Superior temporal gyrus (tissue), 1 donor: ENCODE data around the gene OSGIN1.
"Not testable (repeated sequence)": the region's sequence is repeated elsewhere in the genome, so short reads cannot be mapped to it uniquely, and the experiment has no call there.

Experiments used
- DNase-seq: peaks from one replicate; pipeline ENCODE4 v3.0.0-alpha.2; 2016; ENCODE audit errors: extremely low spot score

OSGIN1 gene

DNA sequence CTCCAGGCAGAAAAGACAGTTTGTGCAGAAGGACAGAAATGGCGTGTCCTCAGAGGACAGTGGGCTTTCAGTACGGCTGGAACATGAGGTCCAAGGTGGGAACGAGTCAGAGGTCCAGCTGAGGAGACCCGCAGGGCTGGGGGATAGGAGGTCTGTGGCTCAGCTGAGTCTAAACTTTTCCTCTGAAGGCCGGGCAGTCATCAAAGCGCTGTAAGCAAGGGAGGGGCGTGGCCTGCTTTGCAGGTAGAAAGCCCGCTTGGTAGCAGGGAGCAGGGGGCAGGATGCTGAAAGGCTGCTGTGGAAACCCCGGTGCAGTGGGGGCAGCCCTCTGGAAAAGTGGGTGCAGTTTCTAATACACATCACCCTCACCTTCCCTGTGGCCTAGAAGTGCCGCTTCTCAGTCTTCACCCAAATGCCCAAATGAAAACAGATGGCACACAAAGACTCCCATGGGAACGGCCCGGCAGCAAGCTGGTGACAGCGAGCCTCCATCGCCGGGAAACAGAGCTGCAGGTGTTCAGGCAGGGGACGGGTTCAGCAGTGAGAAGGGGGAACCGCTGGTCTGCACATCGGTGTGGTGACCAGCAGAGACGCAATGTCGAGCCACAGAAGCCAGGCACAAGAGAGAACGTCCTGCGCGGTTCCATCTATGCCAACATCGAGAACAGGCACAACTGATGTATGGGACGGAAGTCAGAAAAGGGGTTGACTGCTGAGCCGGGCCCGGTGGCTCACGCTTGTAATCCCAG is 12.2 kb upstream of the OSGIN1 start:
- DNase-seq: no peak

DNA sequence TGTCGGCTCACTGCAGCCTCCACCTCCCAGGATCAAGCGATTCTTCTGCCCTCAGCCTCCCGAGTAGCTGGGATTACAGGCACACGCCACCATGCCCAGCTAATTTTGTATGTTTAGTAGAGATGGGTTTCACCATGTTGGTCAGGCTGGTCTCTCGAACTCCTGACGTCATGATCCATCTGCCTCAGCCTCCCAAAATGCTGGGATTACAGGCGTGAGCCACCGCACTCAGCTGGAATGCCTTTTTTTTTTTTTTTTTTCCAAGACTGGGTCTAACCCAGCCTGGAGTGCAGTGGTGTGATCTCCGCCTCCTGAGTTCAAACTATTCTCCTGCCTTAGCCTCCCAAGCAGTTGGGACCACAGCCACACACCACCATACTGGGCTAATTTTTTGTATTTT is 11.5 kb upstream of the OSGIN1 start:
- not testable (repeated sequence) for DNase-seq

DNA sequence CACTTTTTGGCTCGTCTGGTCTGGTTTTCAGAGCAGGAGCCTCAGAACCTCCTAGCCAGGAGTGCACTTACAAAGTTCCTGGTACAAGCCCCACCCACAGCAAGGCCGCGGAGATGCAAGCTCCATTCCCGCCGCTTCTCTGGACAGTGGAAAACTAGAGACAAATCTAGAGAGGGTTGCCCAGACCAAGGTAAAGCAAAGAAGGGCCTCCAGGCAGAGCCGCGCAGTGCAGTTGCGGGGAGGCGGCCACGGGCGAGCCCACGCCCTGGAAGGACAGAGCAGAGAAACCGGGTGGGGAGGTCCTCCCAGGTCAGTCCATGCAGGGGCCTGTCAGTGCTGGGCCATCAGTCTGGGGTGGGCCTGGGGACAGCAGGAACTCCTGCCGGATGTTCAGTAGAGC is 11.0 kb upstream of the OSGIN1 start:
- DNase-seq: no peak

DNA sequence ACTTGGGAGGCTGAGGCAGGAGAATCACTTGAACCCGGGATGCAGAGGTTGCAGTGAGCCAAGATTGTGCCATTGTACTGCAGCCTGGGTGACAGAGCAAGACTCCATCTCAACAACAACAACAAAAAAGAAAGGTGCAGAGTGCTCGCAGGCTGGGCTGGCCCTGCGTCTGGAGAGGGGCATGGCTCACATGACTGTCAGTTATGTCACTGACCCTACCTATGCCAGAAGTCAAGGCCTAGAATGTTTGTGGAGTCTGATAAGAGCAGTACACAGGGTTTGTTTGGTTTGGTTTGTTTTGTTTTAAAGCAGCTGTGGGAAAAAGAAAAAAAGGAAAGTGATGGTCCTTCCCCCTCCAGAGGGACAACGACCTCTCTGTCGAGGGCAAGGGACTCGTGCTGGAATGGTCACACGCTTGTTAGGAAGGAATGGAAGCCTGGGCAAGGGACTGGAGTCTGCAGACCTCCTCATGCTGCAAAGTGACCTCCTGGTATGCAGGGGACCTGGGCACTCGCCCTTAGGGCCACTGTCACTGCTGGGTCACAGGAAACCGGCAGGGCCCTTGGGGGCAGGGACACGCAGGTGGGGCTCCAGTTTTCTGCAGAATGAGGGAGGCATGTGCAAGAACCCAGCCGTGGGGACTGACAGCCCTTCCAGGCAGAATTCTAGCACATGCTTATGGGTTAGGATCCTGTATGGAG is 10.1 kb upstream of the OSGIN1 start:
- DNase-seq: no peak

DNA sequence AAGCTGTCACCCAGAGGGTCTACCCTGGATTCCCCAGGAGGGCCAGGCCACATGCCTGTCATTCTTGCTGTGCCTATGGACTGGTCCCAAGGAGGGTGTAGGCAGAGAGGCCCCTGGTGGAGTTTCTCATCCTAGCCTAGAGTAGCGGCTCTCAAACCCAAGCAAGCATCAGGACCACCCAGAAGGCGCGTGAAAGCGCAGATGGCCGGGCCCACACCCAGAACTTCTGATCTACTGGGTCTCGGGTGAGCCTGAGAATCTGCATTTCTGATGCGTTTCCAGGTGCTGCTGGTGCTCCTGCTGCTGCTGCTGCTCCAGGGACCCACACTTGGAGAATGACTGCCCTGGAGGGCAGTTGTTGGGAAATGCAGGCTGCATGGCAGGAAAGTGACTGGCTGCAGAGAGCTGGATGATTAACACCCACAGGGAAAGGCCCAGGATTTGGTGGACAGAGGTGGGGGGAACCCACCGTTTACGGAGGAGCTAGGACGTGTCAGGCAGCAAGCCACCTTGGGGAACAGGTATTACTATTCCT is 9.5 kb upstream of the OSGIN1 start:
- no peak for DNase-seq

DNA sequence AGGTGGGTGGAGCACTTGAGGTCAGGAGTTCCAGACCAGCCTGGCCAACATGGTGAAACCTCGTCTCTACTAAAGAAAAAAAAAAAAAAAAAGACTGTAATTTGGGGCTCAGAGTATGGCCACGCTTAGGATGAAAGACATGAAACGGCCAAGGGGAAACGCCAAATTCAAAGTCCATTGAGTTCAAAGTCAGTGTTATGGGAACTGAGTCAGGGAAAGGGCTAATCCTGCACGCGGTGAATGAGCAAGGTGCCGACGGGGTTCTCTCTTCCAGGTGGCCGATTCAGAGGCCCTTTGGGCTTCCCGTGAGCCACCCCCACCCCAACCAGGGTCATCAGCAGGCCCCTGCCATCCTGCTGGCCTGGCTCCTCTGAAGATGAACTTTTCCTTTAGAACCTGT is 7.5 kb upstream of the OSGIN1 start:
- DNase-seq: no peak

DNA sequence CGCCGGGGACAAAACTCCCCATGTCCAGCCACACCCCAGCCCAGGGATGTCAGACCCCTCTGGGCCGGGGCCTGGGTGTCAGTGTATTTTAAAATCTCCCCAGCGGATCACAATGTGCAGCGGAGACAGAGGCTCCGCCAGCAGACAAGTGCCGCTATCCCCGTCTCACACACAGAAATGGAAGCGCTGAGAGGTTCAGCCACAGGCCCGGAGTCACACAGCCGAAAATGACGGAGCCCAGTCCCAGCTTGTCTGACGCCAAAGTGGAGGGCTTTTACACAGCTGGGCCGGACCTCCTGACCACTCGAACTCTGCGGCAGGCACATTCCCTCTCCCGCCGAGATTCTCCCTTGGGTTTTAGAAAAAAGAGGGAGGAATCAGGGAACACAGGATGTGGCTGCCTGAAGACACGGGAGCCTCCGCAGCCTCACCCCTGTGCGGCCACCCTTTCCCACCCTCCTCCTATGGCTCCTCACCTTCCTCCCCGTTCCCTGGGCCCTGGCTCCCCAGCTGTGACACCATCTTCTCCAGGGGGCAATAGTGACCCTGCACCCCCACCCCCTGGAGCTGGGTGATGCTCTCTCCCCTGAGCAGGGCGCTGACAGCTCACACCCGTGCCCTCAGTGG is 6.8 kb upstream of the OSGIN1 start:
- no peak for DNase-seq

DNA sequence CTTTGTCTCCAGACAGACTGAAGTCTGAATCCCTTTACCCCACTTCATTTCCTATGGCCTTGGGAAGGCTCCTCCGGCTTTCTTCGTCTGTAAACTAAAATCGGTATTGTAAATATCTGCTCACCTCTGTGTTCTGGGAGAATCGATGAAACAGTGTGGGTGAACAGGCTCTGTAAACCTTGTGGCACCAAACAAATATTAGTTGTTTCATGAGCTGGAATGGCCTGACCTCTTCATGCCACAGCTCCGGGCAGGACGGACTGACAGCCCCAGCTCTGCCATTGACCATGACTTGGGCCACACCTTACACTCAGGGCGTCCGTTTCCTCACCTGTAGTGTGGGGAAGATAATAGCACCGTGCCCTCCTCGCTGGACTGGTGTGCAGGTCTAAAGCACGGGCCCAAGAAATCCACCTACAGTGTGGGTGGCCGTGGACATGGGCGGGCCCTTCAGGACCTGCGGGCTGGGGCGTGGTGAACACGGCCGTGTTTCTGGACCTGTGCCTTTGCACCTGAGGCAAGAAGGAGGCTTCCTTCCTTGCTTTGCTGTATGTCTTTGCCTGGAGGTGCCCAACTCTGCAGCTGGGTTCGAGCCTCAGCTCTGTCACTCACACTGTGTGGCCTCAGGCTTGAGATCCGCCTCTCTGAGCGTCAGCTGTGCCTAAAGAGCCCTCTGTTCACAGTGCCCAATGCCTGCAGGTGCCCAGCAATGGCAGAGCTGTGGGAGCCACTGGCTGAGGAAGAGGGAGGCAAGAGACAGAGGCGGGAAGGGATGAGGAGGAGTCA is 6.1 kb upstream of the OSGIN1 start:
- no peak for DNase-seq

DNA sequence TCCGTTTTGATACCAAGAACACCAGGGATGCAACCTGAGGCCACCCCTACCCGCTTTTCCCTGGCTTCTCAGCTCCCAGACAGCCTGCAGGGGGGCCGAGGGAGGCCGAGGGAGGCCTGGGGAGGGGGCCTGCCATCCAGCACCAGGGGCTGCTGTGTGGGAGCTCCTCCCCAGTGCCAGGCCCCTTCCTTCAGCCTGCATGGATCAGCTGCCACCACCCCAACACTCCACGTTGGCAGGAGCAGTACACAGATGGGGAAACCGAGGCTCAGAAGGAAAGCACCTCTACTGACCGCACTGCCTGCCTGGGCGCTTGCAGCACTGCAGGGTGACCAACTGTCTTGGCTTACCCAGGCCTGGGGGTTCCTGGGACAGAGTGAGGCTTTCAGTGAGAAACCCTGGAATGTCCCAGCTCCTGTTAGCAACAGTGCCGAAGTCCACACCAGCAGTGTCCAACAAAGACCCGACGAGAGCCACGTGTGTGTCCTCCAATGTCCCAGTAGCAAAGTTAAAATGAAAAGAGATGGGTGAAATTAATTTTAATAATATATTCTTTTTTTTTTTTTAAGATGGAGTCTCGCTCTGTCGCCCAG is 5.3 kb upstream of the OSGIN1 start:
- no peak for DNase-seq

DNA sequence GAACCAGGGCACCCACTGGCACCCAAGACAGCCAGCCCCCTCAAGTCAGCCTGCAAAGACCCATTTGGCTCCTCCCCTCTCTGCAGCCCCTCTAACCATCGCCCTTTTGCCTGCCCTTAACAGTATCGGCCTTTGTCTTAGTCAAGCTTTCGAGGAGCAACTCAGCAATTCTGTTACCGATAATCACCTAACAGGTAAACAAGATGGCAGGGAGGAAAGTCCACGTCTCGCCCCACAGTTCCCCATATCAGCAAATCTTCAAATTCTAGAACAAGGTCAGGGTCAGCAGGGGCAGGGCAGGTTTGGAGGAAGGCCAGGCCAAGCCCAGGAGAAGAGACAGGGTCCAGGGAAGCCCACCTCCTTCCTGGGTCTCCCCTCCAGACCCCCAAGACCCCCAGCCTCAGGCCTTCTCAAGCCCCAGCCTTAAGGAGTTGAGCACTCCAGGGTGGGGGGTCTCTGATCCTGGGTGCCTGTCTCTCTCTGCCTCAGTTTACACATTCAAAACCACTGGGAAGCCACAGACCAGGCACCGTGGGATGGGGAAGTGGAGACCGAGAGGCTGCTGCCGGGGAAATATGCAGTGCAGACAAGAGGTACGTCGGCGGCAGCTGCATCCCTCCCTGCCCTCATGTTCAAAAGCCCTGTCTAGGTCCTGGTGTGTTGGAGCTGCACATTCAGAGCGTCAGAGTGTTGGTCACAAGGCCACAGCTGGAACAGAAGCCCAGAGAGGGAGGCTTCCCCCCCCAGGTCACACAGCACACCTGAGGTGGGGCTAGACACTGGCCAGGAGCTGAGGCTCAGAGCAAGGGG is 3.9 kb upstream of the OSGIN1 start:
- DNase-seq: no peak

DNA sequence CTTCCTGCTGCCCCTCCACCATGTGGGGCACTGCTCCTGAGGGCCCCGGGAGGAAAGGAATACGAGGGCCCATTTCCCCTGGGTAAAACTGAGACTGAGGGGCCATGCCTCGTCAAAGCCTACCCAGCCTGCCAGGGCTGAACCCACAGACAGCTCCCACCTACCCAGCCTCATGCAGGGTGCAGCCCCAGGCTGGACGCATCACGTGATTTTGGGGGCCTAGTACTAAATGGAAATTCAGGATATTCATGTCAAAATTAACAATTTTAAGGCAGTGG is 3.4 kb upstream of the OSGIN1 start:
- DNase-seq: no peak

DNA sequence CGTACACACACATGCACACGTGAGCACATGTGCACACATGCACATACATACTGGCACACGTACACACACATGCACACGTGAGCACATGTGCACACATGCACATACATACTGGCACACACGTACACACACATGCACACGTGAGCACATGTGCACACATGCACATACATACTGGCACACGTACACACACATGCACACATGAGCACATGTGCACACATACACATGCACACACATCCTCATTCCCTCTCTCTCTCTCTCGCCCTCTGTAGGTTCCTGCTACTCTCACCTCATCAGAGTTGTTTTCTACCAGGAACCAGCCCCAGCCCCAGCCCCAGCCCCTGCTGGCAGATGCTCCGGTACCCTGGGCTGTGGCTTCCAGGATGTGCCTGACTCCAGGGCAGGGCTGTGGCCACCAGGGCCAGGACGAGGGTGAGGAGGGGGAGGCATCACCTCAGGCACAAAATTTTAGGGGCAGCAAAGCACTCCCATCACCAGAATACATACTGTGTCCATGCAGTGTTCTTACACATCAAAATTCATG is 2.1 kb upstream of the OSGIN1 start:
- DNase-seq: not testable (repeated sequence)

DNA sequence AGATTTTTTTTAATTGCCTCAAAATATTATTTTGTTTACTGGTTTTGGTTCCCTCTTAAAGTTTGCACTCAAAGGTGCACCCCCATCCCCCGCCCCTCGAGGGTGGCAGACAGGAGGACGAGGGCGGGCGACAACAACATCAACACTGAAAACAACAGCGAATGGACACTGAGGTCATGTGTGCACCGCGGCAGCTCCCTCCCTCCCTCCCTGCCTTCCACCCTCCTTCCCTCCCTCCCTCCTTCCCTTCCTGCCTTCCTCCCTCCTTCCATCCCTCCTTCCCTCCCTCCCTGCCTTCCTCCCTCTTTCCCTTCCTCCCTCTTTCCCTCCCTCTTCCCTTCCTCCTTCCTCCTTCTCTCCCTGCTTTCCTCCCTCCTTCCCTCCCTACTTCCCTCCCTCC is 1.5 kb upstream of the OSGIN1 start:
- DNase-seq: peak; percentile 40

DNA sequence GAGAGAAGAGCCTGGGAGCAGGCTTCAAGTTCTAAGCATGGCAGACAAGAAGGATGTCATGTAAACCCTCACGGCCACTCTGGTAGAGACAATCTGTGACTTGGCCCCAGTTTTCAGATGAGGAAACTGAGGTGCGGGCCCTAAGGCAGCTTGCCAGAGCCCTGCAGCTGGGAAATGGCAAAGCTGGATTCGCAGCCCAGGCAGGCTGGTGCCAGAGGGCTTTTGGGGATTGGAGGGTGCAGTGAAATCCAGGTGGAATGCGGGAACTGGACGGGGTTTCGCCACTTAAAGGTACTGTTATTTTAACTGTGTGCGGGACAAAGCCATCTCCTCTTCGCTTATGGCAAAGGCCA is 477 bp upstream of the OSGIN1 start:
- no peak for DNase-seq

DNA sequence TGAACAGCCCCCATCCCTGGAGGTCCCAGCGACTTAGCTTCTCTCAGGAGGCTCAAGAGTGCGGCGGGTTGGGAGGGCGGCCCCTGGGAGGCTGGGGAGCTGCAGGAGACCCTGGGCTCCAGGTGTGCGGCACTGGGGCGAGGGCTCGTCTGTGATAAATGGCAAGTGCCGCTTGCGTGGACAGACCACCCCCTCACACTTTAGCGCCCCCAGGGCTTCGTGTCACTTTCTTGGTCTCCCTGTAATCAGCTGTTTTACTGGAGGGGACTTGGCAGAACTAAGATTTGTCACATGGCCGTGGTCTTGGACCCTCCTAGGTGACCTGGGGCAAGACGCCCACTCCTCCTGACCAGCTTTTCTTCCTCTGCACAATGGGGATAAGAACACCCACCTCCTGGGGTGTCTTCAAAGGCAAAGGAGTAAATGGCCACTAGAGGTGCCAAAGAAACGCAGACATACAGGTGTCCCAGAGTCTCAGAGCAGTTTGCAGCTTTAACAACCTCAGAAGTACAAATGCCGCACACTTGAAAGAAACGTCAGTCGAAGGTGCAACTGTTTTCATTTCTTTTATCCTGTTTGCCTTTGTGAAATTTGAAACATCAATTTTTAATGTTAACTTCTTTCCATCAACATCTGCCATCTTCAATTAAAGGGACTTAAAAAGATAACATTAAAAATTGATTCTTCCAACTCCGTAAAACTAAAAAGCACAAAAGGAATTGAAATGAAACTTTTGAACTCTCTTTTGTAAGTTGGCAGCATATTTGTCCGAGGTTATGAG is 946 bp downstream of the OSGIN1 start:
- peak; percentile 33 for DNase-seq

DNA sequence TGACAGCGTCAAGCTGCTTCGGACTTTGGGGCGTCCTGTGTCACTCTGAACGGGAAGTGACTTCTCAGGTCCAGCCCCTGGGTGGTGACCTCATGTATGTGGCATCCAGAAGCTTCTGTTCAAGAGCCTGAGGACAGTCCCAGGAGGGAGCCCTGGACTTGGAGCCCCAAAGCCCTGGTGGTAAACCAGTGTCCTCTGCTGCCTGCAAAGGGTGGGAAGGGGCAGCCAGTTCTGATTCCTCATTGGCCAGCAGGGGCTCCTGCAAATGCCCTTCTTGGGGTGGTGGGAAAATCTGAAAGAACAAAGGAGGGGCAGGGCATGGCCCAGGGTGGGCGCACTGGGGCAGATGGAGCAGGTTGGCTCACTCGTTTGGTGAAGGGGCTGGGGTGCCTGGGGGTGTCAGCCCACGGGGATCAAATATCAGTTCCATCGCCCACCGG is 1.6 kb downstream of the OSGIN1 start:
- no peak for DNase-seq

DNA sequence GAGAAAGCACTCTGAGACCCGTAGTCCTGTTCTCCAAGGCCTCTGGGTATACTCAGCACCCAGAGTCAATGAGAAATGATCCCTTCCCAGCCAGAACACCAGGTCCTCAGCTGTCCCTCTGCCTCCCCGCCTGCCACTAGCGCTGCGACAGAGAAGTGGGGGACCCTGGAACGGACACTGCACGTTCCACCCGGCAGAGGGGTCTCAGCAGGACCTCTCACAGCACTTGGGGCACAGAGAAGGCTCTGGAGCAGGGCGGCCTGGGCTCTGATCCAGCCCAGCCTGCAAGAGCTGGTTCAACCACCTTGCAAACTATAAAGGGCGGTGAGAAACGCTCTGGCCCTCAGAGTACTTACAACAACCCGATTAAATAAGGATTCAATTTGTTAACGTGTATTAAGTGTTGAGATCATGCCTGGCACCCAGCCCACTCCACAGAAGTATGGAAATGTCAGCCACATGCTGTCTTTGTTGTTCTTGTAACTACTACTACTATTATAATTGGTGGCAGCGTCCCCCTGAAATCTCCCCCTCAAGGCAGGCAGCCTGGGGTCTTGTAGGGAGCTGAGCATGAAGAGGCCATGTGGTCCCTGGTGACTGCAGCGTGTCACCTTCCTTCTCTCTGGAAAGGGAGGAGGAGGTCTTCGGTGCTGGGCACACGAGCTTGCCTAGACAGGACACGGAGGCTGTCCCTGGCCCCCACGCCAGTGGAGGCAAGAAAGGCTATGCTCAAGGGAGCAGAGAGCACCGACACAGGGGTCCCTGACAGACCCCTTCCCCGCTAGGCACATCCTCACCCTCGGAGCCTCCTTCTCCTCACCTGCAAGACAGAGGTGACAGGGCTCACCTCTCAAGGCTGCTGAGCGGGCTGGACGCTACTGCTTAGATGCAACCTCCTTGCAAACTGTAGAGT is 2.4 kb downstream of the OSGIN1 start:
- DNase-seq: no peak

DNA sequence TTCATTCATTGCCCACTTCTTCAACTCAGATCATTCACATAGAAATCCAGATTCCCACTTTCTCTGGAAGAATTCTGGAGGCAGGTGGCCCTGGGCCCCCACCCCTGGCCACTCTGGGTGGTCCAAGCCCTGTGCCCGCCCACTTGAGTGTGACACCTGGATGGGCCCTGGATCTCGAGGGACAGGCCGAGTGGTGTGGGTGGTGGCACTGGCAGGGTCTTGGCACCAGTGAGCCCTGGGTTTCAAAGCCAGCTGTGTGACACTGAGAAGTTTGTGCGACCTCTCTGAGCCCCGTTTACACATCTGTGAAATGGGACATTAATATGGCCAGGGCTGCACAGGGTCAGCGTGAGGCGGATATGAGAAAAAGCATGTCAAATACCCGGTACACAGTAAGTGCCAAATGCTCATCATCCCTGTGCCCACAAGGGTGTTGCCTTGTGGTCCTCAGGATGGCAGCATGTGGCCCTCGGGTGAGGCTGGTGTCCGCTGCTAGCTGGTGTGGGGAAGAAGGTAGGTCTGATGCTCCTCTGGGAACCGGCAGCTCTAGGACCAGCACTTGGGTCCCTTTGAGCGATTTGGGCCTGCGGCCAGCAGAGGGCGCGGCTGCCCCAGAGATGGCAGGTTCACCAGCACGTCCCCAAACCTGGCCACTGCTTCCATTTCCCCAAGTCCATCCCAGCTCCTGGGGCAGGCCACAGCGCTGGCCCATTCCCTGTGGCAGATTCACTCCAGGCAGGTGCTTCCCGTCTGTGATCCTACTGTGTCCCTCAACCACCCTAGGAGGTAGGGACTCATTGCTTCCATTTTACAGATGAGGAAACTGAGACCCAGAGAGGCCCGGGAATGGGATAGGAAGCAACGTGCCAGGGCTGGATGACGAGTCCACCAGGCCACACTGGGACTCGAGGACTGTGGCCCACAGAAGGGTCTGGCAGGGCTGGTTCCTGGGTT is 3.6 kb downstream of the OSGIN1 start:
- peak; percentile 83 for DNase-seq
